ENCODE measurements around the gene RNF10.

Gene RNF10

GRCh38 chr12:120588371-120588770, 54.2 kb downstream of the RNF10 start:
- DNase-seq (ENCODE audit: low read depth) = no peak
- H3K4me3 ChIP-seq (ENCODE audit: low read depth, low read length) = no peak overlapping the region
- no peak for TF ChIP-seq CTCF (IDR thresholded peaks at IDR 0.05; ENCODE audit: control insufficient read depth, extremely low read depth, insufficient read depth)

DNA sequence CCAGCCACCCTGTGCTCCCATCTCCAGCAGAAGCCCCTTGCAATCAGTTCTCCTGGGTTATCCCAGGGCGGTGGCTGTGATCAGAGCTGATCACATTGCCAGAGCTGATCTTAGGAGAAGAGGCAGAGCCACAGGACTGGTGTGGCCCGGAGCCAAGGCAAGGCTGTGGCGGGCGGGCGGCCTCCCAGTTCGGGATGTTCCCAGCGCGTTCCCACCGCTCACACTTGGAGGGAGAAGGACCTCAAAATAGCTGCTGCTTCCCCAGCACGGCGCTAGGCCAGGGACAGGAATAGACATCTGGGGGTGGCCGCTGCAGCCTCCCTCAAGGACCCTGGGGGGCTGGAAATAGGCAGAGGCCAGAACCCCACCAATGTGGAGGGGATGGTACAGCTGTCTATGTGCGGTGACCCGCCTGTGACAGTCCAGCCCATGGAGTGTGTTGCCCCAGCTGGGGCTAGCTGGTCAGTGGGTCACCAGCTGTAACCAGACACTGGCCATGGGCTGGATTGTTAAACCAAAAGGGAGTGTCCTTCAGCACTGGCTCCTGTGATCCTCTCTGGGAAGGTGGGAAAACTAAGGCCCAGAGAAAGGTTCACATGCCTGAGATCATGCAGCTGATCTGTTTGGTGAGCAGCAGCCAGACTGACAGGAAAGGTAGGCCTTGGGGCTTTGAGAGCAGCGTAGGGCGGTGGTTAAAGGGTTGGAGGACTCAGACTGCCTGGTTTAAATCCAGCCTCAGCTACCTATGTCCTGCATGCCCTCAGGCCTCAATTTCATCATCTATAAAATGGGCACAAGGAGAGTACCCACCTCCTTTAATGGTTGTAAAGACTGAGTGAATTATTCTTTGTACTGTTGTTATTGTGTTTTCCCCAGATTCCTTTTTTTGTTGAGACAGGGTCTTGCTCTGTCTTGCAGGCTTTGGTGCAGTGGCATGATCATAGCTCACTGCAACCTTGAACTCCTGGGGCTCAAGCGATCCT, 55.1 kb downstream of the RNF10 start:
- no peak for DNase-seq (ENCODE audit: low read depth)
- TF ChIP-seq CTCF (IDR thresholded peaks at IDR 0.05; ENCODE audit: control insufficient read depth, extremely low read depth, insufficient read depth) = no peak
- no peak overlapping the region for H3K4me3 ChIP-seq (ENCODE audit: low read depth, low read length)

DNA sequence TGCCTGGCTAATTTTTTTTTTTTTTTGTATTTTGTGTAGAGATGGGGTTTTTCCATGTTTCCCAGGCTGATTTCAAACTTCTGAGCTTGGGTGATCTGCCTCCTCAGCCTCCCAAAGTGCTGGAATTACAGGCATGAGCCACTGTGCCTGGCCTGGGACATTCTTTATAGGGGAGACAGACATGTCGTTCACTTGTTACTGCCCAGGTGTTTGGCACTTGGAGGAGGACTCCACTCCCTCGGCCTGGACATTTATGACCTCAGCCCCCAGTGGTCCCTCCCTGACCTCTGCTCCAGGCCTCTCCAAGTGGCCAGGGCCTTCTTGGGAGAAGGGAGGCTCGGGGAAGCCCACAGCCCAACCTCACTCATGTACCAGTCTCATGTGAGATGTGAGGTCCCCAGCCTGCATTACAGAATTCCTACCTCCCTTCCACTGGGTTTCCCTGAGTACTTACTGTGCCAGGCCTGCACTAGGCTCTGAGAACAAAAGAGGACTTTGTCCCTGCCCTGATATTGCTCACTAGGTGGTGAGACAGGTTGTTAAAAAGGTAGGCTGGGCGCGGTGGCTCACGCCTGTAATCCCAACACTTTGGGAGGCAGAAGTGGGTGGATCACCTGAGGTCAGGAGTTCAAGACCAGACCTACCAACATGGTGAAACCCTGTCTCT, 56.7 kb downstream of the RNF10 start:
- no peak for DNase-seq (ENCODE audit: low read depth)
- no peak for TF ChIP-seq CTCF (IDR thresholded peaks at IDR 0.05; ENCODE audit: control insufficient read depth, extremely low read depth, insufficient read depth)
- no peak overlapping the region for H3K4me3 ChIP-seq (ENCODE audit: low read depth, low read length)

DNA sequence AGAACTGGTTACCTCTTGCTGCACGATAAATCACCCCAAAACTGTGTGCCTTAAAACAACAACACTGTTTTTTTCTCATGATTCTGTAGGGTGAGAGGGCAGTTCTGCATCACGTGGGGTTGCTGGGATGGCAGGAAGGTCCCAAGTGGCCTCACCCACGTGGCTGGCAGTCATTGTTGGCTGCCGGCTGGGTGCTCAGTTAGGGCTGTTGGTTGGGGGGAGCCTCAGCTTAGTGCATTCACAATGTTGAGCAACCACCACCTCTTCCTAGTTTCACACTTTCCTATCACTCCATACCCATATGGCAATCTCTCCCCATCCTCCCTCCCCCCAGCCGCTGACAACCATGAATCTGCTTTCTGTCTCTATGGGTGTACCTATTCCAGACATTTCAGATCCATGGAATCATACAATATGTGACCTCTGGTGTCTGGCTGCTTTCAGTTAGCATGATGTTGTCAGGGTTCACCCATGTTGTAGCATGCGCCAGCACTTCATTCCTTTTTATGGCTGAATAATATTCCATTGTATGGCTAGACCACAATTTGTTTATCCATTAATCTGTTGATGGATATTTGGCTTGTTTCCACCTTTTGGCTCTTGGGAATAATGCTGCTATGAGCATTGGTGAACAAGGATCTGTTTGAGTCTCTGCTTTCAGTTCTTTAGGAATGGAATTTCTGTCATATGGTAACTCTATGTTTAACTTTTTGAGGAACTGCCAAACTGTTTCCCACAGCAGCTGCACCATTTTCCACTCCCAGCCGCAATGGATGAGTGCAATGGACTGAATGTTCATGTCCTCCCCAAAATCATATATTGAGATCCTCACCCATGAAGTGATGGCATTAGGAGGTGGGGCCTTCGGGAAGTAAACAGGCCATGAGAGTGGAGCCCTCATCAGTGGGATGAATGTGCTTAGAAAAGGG, 58.2 kb downstream of the RNF10 start:
- TF ChIP-seq CTCF (IDR thresholded peaks at IDR 0.05; ENCODE audit: control insufficient read depth, extremely low read depth, insufficient read depth) = no peak
- H3K4me3 ChIP-seq (ENCODE audit: low read depth, low read length) = no peak overlapping the region
- DNase-seq (ENCODE audit: low read depth) = no peak

- no peak overlapping the region for H3K4me3 ChIP-seq (ENCODE audit: low read depth, low read length)
- no peak for TF ChIP-seq CTCF (IDR thresholded peaks at IDR 0.05; ENCODE audit: control insufficient read depth, extremely low read depth, insufficient read depth)
- no peak for DNase-seq (ENCODE audit: low read depth)
Measured at GRCh38 chr12:120596901-120597300, 62.7 kb downstream of the RNF10 start.

- no peak overlapping the region for H3K4me3 ChIP-seq (ENCODE audit: low read depth, low read length)
- no peak for TF ChIP-seq CTCF (IDR thresholded peaks at IDR 0.05; ENCODE audit: control insufficient read depth, extremely low read depth, insufficient read depth)
Measured at GRCh38 chr12:120597861-120598260, 63.7 kb downstream of the RNF10 start.

More at GRCh38 chr12:120597861-120598260, 63.7 kb downstream of the RNF10 start:
- no peak for DNase-seq (ENCODE audit: low read depth)
